ENCODE measurements around the gene AEN. TPM values are rescaled to one million over a fixed set of nuclear protein-coding genes. Genes with fewer than 3 reads are reported as not detected.

AEN gene
- total and polyA plus RNA-seq, 2 of the 8 experiments (the other 6 are each of a cell fraction or from before 2014, with no cell fraction given): 112 to 122 TPM

GRCh38 chr15:88619796-88620195, 1.3 kb upstream of the AEN start:
- Histone ChIP-seq H2AK5ac (ENCODE audit: low read depth, low read length) (no peak overlapping the region), H2BK20ac (ENCODE audit: low read length) (peak overlapping the region; percentile 9; the same call in 1 of the 2 replicates), H2BK12ac (ENCODE audit: low read depth, low read length) (no peak overlapping the region), H4K5ac (ENCODE audit: insufficient read length, low read depth, low read length) (no peak overlapping the region), H3K4me1 (replicated peaks in 1 of 4; ENCODE audit: control insufficient read depth in 3 of 4, insufficient read depth in 4 of 4, low read length in 3 of 4) (peaks cover 12 to 25% (median 20%) of the 10 kb centered on the region in 4 experiments), H3K9me3 (ENCODE audit: insufficient read depth in 2 of 2, low read depth in 1 of 2, low read length in 1 of 2) (no peaks in the 10 kb centered on the region), H3K79me1 (ENCODE audit: low read depth, low read length) (peaks cover 5% of the 10 kb centered on the region; the same call in 1 of the 2 replicates), H4K8ac (ENCODE audit: extremely low read depth, insufficient read depth, low read length) (no peak overlapping the region), H2BK5ac (ENCODE audit: low read depth, low read length) (peak overlapping the region; percentile 82; the same call in 1 of the 2 replicates), H3K23ac (ENCODE audit: insufficient read length) (no peak overlapping the region), H3K27me3 (replicated peaks in 1 of 4; ENCODE audit: control insufficient read depth in 3 of 4, extremely low read depth in 1 of 4, insufficient read depth in 3 of 4, low read length in 3 of 4) (no peaks in the 10 kb centered on the region), H3K4me2 (ENCODE audit: insufficient read depth in 1 of 2, low read depth in 2 of 2, low read length in 2 of 2) (peak overlapping the region; percentile 23 to 93; a peak in 3 of 4 replicates), H4K20me1 (replicated peaks in 1 of 2; ENCODE audit: control insufficient read depth in 1 of 2, insufficient read depth in 2 of 2, low read length in 2 of 2) (peaks cover 24 to 25% of the 10 kb centered on the region in 2 experiments), H2AFZ (ENCODE audit: low read length) (peak overlapping the region; percentile 43; the same call in 1 of the 2 replicates), H4K91ac (replicated peaks; ENCODE audit: insufficient read length, low read length) (peak overlapping the region; percentile 61), H3K4ac (replicated peaks; ENCODE audit: insufficient read length, low read depth, low read length) (no peak overlapping the region), H2BK120ac (replicated peaks; ENCODE audit: low read depth, low read length) (peak overlapping the region; percentile 62), H3K9ac (replicated peaks in 1 of 4; ENCODE audit: extremely low read depth in 1 of 4, low read depth in 3 of 4, low read length in 3 of 4) (0 out of 7 replicates have a peak overlapping the region, but pooled peaks of 1 of the 4 experiments have one; percentile 21), H3K4me3 (ENCODE audit: extremely low read depth in 1 of 4, insufficient read depth in 2 of 4, low read depth in 3 of 4, low read length in 4 of 4) (peak overlapping the region in 1 of 4 experiments; percentile 29; a peak in 2 of 8 replicates), H3K36me3 (ENCODE audit: control insufficient read depth in 2 of 4, insufficient read depth in 4 of 4, low read length in 3 of 4) (peaks cover 0 to 12% (median 7%) of the 10 kb centered on the region in 4 experiments; a peak in 4 of 8 replicates), H3K27ac (ENCODE audit: low read depth, low read length) (no peak overlapping the region; the same call in 1 of the 2 replicates), H3K79me2 (ENCODE audit: control insufficient read depth in 1 of 2, insufficient read depth in 2 of 2, low read length in 2 of 2) (peaks cover 35 to 36% of the 10 kb centered on the region in 2 experiments), H3K56ac (replicated peaks; ENCODE audit: insufficient read length, low read depth, low read length) (no peak overlapping the region), H2BK15ac (ENCODE audit: low read length) (no peak overlapping the region), H3K14ac (ENCODE audit: insufficient read length) (no peak overlapping the region), H3K23me2 (ENCODE audit: low read depth, low read length) (peaks cover 19% of the 10 kb centered on the region), H3K18ac (ENCODE audit: extremely low read depth, low read length) (peak overlapping the region; percentile 81)
- TF ChIP-seq KDM4A (IDR thresholded peaks at IDR 0.05; ENCODE audit: low read depth, low read length, severe bottlenecking): no peak
- no peak for TF ChIP-seq RAD21 (IDR thresholded peaks at IDR 0.05 in 1 of 2, conservative IDR thresholded peaks at IDR 0.05 in 1 of 2; ENCODE audit: low read depth in 2 of 2, low read length in 2 of 2)
- TF ChIP-seq EGR1 (IDR thresholded peaks at IDR 0.05; ENCODE audit: borderline replicate concordance, low read depth, low read length): no peak
- no peak for TF ChIP-seq CHD1 (IDR thresholded peaks at IDR 0.05; ENCODE audit: low read depth, low read length)
- no peak for TF ChIP-seq CBX8 (IDR thresholded peaks at IDR 0.05; ENCODE audit: borderline replicate concordance, low read depth, low read length)
- no peak for TF ChIP-seq EZH2 (IDR thresholded peaks at IDR 0.05; ENCODE audit: low read depth, low read length, severe bottlenecking)
- TF ChIP-seq SP2 (IDR thresholded peaks at IDR 0.05; ENCODE audit: low read length): no peak
- no peak for TF ChIP-seq YY1 (IDR thresholded peaks at IDR 0.05; ENCODE audit: low read depth, low read length)
- TF ChIP-seq FOSL1 (IDR thresholded peaks at IDR 0.05; ENCODE audit: insufficient read depth, low read depth, low read length): no peak
- CTCF ChIA-PET (ENCODE audit: partially characterized antibody): interaction anchor here (0.8 to 1.8 kb wide), 6 partner anchors 12 to 151 kb away, joined by 3 to 7 read pairs (median 3); no protein-coding TSS in a partner anchor
- DNase-seq (ENCODE audit: low read depth in 1 of 2, low spot score in 2 of 2) (peak in 1 of 2 experiments; percentile 40), FAIRE-seq (no peak)
- POLR2A ChIA-PET (ENCODE audit: partially characterized antibody): interaction anchor here (1.5 to 4.5 kb wide), 5 partner anchors 12 to 220 kb away, joined by 3 to 38 read pairs (median 7); partner anchors contain the start of gene ISG20
- WGBS, 2 experiments (ENCODE audit: extremely low coverage in 1 of 2, insufficient coverage in 1 of 2, insufficient read length in 1 of 2, insufficient replicate concordance in 2 of 2, low coverage in 1 of 2, low lambda C conversion rate in 2 of 2, missing lambda C conversion rate in 1 of 2): 35% methylated on average over 2 of the region's 2 CpGs; no CpG with 5 or more reads in 1 of the 2 experiments
